ENCODE results near the gene CTF1.
"Not testable (repeated sequence)": the region's sequence is repeated elsewhere in the genome, so short reads cannot be mapped to it uniquely, and the experiment has no call there.

The CTF1 gene

DNA sequence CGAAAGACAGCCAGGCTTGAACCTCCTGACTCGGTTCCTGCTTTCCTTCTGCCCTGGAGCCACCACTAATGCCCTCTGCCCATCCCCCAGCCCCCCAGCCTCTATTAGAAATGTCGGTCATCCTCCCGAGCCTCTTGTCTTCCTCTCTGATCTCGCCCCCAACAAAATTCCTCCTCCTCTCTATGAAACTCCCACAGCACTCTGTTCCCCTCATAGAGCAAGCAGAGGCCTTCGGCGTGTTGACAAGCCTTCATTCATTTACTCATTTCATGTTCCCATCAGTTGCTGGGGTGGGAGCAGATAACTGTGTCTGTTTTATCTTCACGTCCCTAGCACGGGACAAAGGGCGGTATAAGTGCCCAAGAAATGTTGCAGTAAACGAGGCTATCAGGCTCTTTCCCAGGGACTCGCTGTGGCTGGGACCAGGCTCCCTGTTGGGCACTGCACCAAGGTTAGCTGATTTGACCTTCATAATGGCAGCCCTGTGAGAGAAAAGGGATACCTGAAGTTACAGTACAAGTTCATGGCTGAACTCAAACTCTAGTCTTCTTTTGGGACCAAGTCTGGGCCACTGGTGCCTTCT, 34.7 kb downstream of the CTF1 start:
- no peak for DNase-seq

- no peak for DNase-seq
These were observed 38.6 kb downstream of the CTF1 start for GRCh38 chr16:30934827-30935557.

- no peak for DNase-seq
These were observed 41.3 kb downstream of the CTF1 start for GRCh38 chr16:30937692-30938091.

DNA sequence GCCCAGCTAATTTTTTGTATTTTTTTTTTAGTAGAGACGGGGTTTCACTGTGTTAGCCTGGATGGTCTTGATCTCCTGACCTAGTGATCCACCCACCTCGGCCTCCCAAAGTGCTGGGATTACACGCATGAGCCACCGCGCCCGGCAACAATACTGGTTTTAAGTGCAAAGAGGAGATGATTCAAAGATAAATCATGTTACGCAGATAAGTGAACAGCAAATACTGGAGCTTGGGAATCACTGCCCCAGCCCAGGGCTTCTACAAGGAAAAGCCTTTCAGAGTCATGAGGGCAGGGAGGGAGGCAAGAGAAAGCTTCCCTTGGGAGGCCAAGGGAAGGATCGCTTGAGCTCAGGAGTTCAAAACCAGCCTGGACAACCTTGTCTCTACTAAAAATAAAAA, 43.2 kb downstream of the CTF1 start:
- not testable (repeated sequence) for DNase-seq

GRCh38 chr16:30941600-30942425, 45.4 kb downstream of the CTF1 start:
- no peak for DNase-seq

DNA sequence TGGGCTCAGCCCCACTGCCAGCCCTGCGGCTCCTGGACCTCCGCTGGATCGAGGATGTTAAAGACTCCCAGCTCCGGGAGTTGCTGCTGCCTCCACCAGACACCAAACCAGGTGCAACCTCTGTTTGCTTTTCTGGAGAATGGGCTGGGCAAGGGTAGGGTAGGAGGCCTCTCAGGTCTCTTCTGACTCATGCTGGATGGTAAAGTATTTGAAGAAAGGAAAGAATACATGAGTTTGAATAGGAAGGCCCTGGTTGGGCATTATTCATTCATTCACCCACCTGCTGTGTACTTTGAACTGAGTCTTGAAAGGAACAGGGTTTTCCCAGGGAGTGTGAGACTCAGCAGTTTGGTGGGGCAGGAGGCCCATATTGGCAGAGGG, 46.0 kb downstream of the CTF1 start:
- no peak for DNase-seq

DNA sequence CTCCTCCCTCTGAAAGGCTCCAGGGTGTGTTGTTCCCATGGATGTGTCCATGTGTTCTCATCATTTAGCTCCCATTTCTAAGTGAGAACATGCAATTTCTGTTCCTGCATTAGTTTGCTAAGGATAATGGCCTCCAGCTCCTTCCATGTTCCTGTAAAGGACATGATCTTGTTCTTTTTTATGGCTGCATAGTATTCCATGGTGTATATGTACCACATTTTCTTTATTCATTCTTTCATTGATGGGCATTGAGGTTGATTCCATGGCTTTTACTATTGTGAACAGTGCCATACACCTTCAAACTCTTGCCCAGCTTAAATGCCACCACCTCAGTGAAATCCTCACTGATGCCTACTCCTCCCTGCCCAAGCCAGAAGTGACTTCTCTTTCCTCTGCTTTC, 47.9 kb downstream of the CTF1 start:
- DNase-seq: no peak

- no peak for DNase-seq
These were observed 50.5 kb downstream of the CTF1 start for GRCh38 chr16:30946671-30947540.

GRCh38 chr16:30947541-30947858, 51.1 kb downstream of the CTF1 start:
- DNase-seq: no peak

DNA sequence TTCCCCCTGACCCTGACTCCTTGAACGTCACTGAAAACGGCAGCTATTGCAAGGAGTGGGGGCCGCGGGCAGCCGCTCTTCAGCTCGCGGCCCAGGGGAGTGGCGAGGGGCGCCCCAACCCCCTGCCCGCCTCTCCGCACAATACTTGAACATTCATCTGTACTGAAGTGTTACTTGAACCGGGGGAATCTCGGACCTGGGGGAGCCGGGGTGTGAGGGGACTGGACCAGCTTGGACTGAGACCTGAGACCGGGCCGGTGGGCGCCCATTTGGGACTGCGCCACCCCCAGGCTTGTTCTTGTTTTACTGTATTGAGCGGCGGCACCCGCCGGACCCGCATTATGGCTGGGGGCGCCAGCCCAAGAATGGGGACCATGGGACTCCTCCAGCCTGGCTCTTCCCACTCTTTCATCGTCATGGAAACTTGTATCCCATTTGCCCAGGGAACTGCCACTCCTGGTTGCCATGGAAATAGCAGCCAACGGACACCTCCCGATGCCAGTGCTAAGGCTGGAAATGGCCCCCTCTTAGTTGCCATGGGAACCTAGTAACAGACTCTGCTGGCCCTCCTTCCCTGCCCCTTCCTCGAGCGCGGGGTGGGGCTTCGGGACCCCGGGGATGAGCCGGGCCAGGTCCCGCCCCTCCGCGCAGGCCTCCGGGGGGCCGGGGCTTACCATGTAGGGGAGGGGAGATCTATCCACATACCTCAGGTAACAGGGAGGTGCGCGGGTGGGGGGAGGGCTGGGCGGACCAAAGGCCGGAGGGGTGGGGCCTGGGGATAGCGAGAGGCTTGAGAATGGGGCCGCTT, 51.6 kb downstream of the CTF1 start:
- DNase-seq: no peak

- DNase-seq: no peak
These were observed 52.5 kb downstream of the CTF1 start, which contains the start of gene ORAI3 for GRCh38 chr16:30948667-30949649. TSS of gene ORAI3 (plus strand) at chr16:30949068. CDS start at chr16:30949290, 222 bp downstream.

DNA sequence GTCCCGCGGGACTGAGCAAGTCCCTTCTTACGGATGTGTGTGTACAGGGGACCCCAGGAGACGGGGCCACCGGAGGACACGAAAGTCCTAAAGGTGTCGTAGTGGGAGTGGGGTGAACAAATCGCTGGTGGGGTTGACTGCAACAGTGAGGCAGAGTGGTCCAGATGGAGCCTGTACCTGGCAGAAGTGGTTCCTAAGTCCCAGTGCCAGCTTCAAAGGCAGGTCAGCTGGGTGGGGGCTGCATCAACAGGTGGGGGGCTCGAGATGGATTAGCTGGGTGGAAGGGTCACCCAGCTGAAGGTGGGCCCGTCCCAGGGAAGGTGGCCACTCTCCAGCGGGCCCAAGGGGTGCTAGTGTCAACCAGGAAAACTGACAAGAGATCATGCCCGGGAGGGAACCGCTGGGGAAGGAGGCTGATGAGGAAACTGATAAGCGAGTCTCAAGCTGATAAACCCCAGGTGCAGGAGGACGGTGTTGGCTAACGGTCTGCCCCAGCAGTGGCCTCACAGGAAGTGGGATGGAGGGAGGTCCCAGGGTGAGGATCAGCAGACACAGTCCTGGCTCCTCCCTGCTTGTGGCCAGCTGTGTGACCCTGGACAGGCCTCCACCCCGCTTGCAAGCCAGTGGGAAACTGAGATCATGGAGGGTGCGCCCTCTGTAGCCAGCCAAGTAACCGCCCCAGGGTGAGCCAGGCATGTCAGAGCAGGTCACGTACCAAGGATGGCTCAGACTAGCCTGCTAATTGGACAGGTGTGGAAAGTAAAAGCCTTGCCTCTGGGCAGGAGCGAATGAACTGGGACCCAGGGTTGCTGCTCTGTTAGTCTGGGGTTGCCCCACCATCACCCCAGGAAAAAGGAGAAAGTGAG, 53.5 kb downstream of the CTF1 start:
- DNase-seq: no peak

DNA sequence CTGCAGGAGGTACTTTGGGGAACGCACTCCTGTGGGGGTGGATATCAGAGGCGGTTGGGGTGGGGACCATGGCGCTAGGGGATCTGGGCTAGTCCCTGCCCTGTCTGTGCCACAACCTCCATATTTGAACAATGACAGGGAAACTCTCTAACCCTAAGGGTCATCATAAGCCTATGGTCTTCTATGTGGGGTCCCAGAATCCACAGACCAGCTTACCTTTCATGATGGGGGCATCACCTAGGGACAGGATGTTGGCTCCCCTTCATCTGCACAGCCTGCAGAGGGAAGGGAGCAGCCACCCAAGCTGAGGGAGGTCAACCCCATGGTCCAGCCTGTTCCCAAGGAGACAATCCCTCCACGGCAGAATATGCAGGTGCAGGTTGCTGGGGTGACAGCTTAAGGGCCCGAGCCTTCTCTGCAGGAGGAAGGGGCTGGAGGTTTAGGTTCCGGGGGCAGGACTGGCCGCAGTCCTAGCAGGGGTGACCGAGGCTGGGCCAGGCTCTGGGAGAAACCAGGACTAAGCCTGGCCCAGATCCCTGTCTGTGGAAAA, 54.2 kb downstream of the CTF1 start:
- DNase-seq: no peak

DNA sequence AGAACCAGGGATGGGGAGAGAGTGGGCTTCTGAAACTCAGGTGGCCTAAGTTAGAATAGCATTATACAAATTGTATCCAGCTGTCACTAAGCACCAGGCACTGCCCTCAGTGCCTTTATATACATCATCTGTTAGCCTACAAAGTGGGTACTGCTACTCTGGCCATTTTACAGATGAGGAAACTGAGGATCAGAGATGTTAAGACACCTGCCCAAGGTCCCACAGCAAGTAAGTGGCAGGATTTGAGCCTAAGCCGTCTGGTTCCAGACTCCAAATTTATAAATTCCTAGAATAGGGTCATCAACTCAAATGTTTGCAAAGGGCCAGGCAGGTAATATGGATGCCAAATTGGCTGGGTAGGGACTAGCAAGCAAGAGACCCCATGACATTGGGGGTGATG, 54.8 kb downstream of the CTF1 start:
- DNase-seq: no peak

DNA sequence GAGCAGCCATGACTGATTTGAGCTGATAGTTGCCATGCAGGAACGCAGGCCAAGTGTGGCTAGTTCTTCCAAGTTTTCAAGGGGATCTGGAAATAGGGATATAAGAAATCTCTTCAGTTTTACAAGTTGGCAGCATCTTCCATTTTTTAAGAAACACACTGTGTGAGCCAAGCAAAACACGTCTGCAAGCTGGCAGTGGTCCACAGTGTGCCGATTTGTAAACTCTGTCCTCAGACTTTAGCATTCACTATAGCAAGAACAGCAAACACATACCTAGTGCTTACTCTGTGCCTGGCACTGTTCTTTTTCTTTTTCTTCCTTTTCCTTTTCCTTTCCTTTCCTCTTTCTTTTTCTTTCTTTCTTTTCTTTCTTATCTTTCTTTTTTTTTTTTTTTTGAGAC, 55.3 kb downstream of the CTF1 start:
- DNase-seq: no peak

- DNase-seq: no peak
These were observed 56.7 kb downstream of the CTF1 start for GRCh38 chr16:30953111-30953510.

All from NCI-H1417 treated with DMSO at 0.1 percent for 48 hours (cell line).